WI38 (cell line): ENCODE data around the gene LNP1.

Source experiments
- H3K4me3 ChIP-seq: 2 replicates; pipeline ENCODE4 v1.5.1; 2011; ENCODE audit warnings: low read depth, mild to moderate bottlenecking, control low read depth, low read length
- CTCF ChIP-seq: IDR thresholded peaks from 2 replicates; pipeline ENCODE4 v1.5.1; 2012; ENCODE audit warnings: low read depth, mild to moderate bottlenecking, control low read depth, low read length

The LNP1 gene

GRCh38 chr3:100400419-100400779 lies 940 bp upstream of the LNP1 start:
- no peak for TF ChIP-seq CTCF
- H3K4me3 ChIP-seq, result peak overlapping the region; percentile 70

GRCh38 chr3:100401674-100402041 lies 319 bp downstream of the LNP1 start:
- TF ChIP-seq CTCF, result no peak
- H3K4me3 ChIP-seq, result peak overlapping the region; percentile 70

- H3K4me3 ChIP-seq, result peak overlapping the region; percentile 70
- no peak for TF ChIP-seq CTCF
These were observed 917 bp downstream of the LNP1 start for GRCh38 chr3:100402256-100402655.

GRCh38 chr3:100402891-100403290 lies 1.6 kb downstream of the LNP1 start:
- H3K4me3 ChIP-seq, result peak overlapping the region; percentile 70
- no peak for TF ChIP-seq CTCF

GRCh38 chr3:100403362-100404249 lies 2.3 kb downstream of the LNP1 start:
- peak overlapping the region; percentile 70 for H3K4me3 ChIP-seq
- no peak for TF ChIP-seq CTCF

GRCh38 chr3:100404250-100404548 lies 2.9 kb downstream of the LNP1 start:
- no peak for TF ChIP-seq CTCF
- no peak overlapping the region for H3K4me3 ChIP-seq

- H3K4me3 ChIP-seq, result no peak overlapping the region
- no peak for TF ChIP-seq CTCF
These were observed 5.8 kb downstream of the LNP1 start for GRCh38 chr3:100407164-100407563.
